GM12892 (cell line): Measurements from ENCODE around the gene MUC13.

Source experiments
- POLR2A ChIP-seq: IDR thresholded peaks from 2 replicates; pipeline ENCODE4 v1.6.1; 2011; ENCODE audit warnings: low read depth, low read length, control low read depth
- POLR2AphosphoS5 ChIP-seq: IDR thresholded peaks from 2 replicates; pipeline ENCODE4 v1.6.1; 2011; ENCODE audit warnings: low read depth, low read length, control low read depth
- TAF1 ChIP-seq: IDR thresholded peaks from 2 replicates; pipeline ENCODE4 v1.6.1; 2011; ENCODE audit warnings: low read depth, mild to moderate bottlenecking, control low read depth, low read length, borderline replicate concordance

DNA sequence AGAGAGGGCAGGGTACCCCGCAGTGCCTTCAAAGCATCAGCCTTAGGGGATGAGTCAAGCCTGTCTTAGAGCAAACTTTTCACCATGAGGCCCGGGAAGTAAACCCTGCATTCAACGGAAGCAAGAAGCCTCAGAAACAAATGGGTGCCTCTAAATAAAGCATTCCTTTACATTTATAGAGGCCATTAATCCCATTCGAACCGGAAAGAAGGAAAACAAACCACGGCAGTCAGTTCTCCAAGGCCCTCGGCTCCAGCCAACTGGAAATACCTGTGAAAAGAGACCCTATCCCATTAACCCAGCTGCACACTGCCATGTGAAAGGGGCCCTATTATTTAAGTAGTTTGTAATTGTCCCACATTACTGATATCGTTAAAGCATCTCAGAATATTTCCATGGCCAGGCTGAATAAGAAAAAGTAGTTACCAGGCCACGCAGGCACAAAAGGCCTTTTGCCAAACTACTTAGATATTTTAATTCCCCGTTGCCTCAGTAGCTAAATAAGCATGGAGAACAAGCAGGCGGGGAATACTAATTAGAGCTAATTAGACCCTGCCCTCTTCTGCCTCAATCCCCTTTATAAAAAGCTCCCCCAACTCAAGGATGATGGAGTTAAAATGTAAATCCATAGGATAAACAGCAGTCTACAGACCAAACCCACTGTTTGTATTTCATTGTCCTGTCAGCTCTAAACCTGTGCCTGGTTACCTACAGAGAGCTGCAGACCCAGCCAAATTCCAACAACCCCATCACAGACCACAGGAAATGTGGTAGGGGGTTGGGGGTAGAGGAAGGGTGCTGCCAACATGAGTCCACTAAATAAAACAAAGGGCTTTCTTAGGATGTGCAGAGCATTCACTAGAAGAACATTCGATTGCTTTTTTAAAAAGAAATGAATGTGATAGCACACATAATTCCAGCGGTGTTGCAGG lies 51.5 kb downstream of the MUC13 start:
- TF ChIP-seq POLR2A = no peak
- no peak for TF ChIP-seq POLR2AphosphoS5
- TF ChIP-seq TAF1 = no peak
